Spleen (tissue), 11 donors: ENCODE results near the gene WRAP73. TPM values are rescaled to one million over a fixed set of nuclear protein-coding genes. Genes with fewer than 3 reads are reported as not detected.

ENCODE experiments used
- DNase-seq: peaks from one replicate; pipeline ENCODE4 v3.0.0-alpha.2; 2020
- H3K27ac ChIP-seq, 8 donors: fragments of 200-600 bp; sonication (generic) in 7 of 8; 1 replicate in 4 of 8; 2 replicates in 4 of 8; pipeline versions ENCODE4 v1.5.0 to v1.8.0; 2016 to 2021; ENCODE audit warnings: inconsistent platforms in 4 of 8, mild to moderate bottlenecking in 4 of 8, moderate library complexity in 1 of 8
- H3K27me3 ChIP-seq, 7 donors: fragments of 200-600 bp; sonication (generic) in 6 of 7; replicated peaks in 1 of 7; 1 replicate in 4 of 7; 2 replicates in 3 of 7; pipeline versions ENCODE4 v1.5.0 to v1.8.0; 2016 to 2021; ENCODE audit warnings: inconsistent platforms in 3 of 7, mild to moderate bottlenecking in 1 of 7
- H3K36me3 ChIP-seq, 6 donors: fragments of 200-600 bp; sonication (generic) in 5 of 6; 1 replicate in 4 of 6; 2 replicates in 2 of 6; pipeline versions ENCODE4 v1.5.0 to v1.8.0; 2016 to 2021; ENCODE audit warnings: inconsistent platforms in 2 of 6
- H3K4me1 ChIP-seq, 6 donors: fragments of 200-600 bp; sonication (generic) in 5 of 6; 1 replicate in 3 of 6; 2 replicates in 3 of 6; pipeline versions ENCODE4 v1.5.0 to v1.8.0; 2016 to 2021; ENCODE audit warnings: inconsistent platforms in 3 of 6
- H3K4me3 ChIP-seq, 8 donors: fragments of 200-600 bp; sonication (generic) in 7 of 8; 1 replicate in 4 of 8; 2 replicates in 4 of 8; pipeline versions ENCODE4 v1.5.0 to v1.8.0; 2016 to 2021; ENCODE audit warnings: inconsistent platforms in 4 of 8, mild to moderate bottlenecking in 4 of 8, moderate library complexity in 2 of 8
- H3K9me3 ChIP-seq, 8 donors: fragments of 200-600 bp; sonication (generic) in 7 of 8; 1 replicate in 4 of 8; 2 replicates in 4 of 8; pipeline versions ENCODE4 v1.5.0 to v1.8.0; 2016 to 2021; ENCODE audit warnings: inconsistent platforms in 4 of 8
- CTCF ChIP-seq, 11 experiments: fragments of 200-600 bp in 7 of 11; fragments of 450-650 bp in 4 of 11; sonication (generic) in 4 of 11; IDR thresholded peaks in 8 of 11; conservative IDR thresholded peaks in 3 of 11; 1 replicate in 7 of 11; 2 replicates in 4 of 11; pipeline versions ENCODE4 v1.4.0 to v1.8.0; 2016 to 2021; ENCODE audit warnings: antibody characterized with exemption in 11 of 11, inconsistent platforms in 4 of 11, mild to moderate bottlenecking in 1 of 11
- POLR2A ChIP-seq, 3 donors: fragments of 450-650 bp; IDR thresholded peaks; one replicate each; pipeline ENCODE4 v1.5.1; 2017; ENCODE audit warnings: antibody characterized with exemption in 3 of 3, mild to moderate bottlenecking in 1 of 3
- POLR2AphosphoS5 ChIP-seq, 3 donors: sonication (generic); formaldehyde crosslinking; IDR thresholded peaks; one replicate each; pipeline ENCODE4 v1.5.1; 2017; ENCODE audit warnings: antibody characterized with exemption in 3 of 3
- WGBS, 5 donors: extraction: QIAGEN DNeasy Blood & Tissue Kit in 3 of 5; methylation state at CpG; one replicate each; pipeline versions ENCODE4 v1.1.5 to v1.1.7; 2013 to 2018; 5-methylcytosine and 5-hydroxymethylcytosine counted together
- intact Hi-C: fragments of 100-400 bp; cut with DNase I; formaldehyde crosslinking; loops from one replicate; pipeline ENCODE4 v1.15.0; 2023; ENCODE audit warnings: low total_unique reads
- polyA plus RNA-seq, 3 donors: library from polyadenylated mRNA; stranded (reverse); fragments of 200-250 nt; gene quantifications; one replicate each; pipeline ENCODE4 v1.2.1, GENCODE V29; 2013
- total RNA-seq, 7 donors: library from RNA; depleted of rRNA in 3 of 7; stranded (reverse); fragments of >200 nt in 3 of 7; fragmentation: NEBNext Ultra II Directional in 4 of 7; extraction: Animal tissue kit (Norgen Biotek cat#: 25700) in 4 of 7; gene quantifications; one replicate each; pipeline versions ENCODE4 v1.1.0 to v1.2.1, GENCODE V29; 2016 to 2021
- donor health status: healthy with polysubstance abuse.
- donor health status: DM: no; HTN: no; CAD: no; lungs with moderate emphysema.
- donor health status: DM: no; HTN: no; CAD: no.
- donor health status: Bipolar disorder and iron deficiency.
- donor health status: healthy.
- donor health status: DM: no; HTN: no; CAD: no.
- donor health status: DM: yes; HTN: yes; CAD: no.

The WRAP73 gene
- total and polyA plus RNA-seq, 10 donors: 20.1 to 28.3 (median 25.3) TPM

GRCh38 chr1:3603571-3604467 lies 46.1 kb downstream of the WRAP73 start:
- DNase-seq: no peak
- Histone ChIP-seq H3K4me1 (peaks cover 0 to 22% (median 3%) of the 10 kb centered on the region in 6 donors), H3K9me3 (no peaks in the 10 kb centered on the region), H3K36me3 (no peaks in the 10 kb centered on the region), H3K4me3 (no peak overlapping the region), H3K27ac (no peak overlapping the region), H3K27me3 (peaks cover 0 to 46% (median 0%) of the 10 kb centered on the region in 7 donors)
- TF ChIP-seq POLR2A (IDR thresholded peaks at IDR 0.05) (no peak), CTCF (IDR thresholded peaks at IDR 0.05 in 8 of 11, conservative IDR thresholded peaks at IDR 0.05 in 3 of 11) (no peak), POLR2AphosphoS5 (IDR thresholded peaks at IDR 0.05) (no peak)
- intact Hi-C loops: no loop called here
- WGBS, 5 donors: 79 to 91% (median 81%) methylated on average over 19 to 29 of the region's 29 CpGs

- Histone ChIP-seq H3K4me1 (peaks cover 6 to 27% (median 10%) of the 10 kb centered on the region in 6 donors), H3K27ac (no peak overlapping the region), H3K9me3 (no peaks in the 10 kb centered on the region), H3K36me3 (no peaks in the 10 kb centered on the region), H3K4me3 (no peak overlapping the region), H3K27me3 (peaks cover 0 to 46% (median 4%) of the 10 kb centered on the region in 7 donors)
- DNase-seq: no peak
- intact Hi-C loops: no loop called here
- WGBS, 5 donors: 79 to 94% (median 86%) methylated on average over 9 to 11 of the region's 11 CpGs
- no peak for TF ChIP-seq CTCF (IDR thresholded peaks at IDR 0.05 in 8 of 11, conservative IDR thresholded peaks at IDR 0.05 in 3 of 11)
- TF ChIP-seq POLR2A (IDR thresholded peaks at IDR 0.05): no peak
- no peak for TF ChIP-seq POLR2AphosphoS5 (IDR thresholded peaks at IDR 0.05)
Measured at GRCh38 chr1:3603156-3603555, 46.7 kb downstream of the WRAP73 start.

- no peaks in the 10 kb centered on the region for H3K9me3 ChIP-seq
- H3K4me1 ChIP-seq: peaks cover 14 to 35% (median 18%) of the 10 kb centered on the region in 6 donors
- no peak for DNase-seq
- intact Hi-C loops: no loop called here
- no peak overlapping the region for H3K27ac ChIP-seq
- H3K4me3 ChIP-seq: no peak overlapping the region
- H3K36me3 ChIP-seq: no peaks in the 10 kb centered on the region
- 77 to 91% (median 83%) methylated on average over 9 to 21 of the region's 21 CpGs for WGBS, 5 donors
- TF ChIP-seq POLR2A (IDR thresholded peaks at IDR 0.05) (no peak), CTCF (IDR thresholded peaks at IDR 0.05 in 8 of 11, conservative IDR thresholded peaks at IDR 0.05 in 3 of 11) (no peak), POLR2AphosphoS5 (IDR thresholded peaks at IDR 0.05) (no peak)
- peaks cover 0 to 46% (median 4%) of the 10 kb centered on the region in 7 donors for H3K27me3 ChIP-seq
Measured at GRCh38 chr1:3602375-3602774, 47.5 kb downstream of the WRAP73 start.

GRCh38 chr1:3601743-3602142 lies 48.2 kb downstream of the WRAP73 start:
- Histone ChIP-seq H3K4me1 (peaks cover 19 to 41% (median 24%) of the 10 kb centered on the region in 6 donors), H3K27ac (no peak overlapping the region), H3K9me3 (no peaks in the 10 kb centered on the region), H3K36me3 (no peaks in the 10 kb centered on the region), H3K4me3 (no peak overlapping the region), H3K27me3 (peaks cover 0 to 50% (median 4%) of the 10 kb centered on the region in 7 donors)
- no peak for DNase-seq
- 70 to 88% (median 86%) methylated on average over 10 to 16 of the region's 16 CpGs for WGBS, 5 donors
- intact Hi-C loops: no loop called here
- TF ChIP-seq CTCF (IDR thresholded peaks at IDR 0.05 in 8 of 11, conservative IDR thresholded peaks at IDR 0.05 in 3 of 11): no peak
